A673 (cell line): ENCODE results near the gene MYLK.

Experiments used
- CTCF ChIP-seq: fragments of 300-800, 200-600 bp; sonication (generic); conservative IDR thresholded peaks from 2 replicates; pipeline ENCODE4 v1.5.1; 2017; ENCODE audit warnings: low read depth, mild to moderate bottlenecking, antibody characterized with exemption, low read length, moderate library complexity, mixed read lengths
- EZH2 ChIP-seq: fragments of 200-600 bp; sonication (generic); IDR thresholded peaks from 2 replicates; pipeline ENCODE4 v1.6.1; 2017; ENCODE audit warnings: borderline replicate concordance, low read depth, mild to moderate bottlenecking, mixed read lengths, antibody characterized with exemption, low read length; ENCODE audit not compliant: poor library complexity, severe bottlenecking

GRCh38 chr3:123841476-123842238, 42.5 kb downstream of the MYLK start:
- TF ChIP-seq CTCF (no peak), EZH2 (no peak)
